DMS79 treated with DMSO at 0.1 percent for 48 hours (cell line): Measurements from ENCODE around the gene C8B.

Experiments used
- DNase-seq: peaks from one replicate; lab custom pipeline; 2025; lab: John Stamatoyannopoulos, UW

Gene C8B

GRCh38 chr1:56965916-56966697 lies at the start of gene C8B:
Gene C8B (minus strand): TSS chr1:56966015. CDS start chr1:56965948, 67 bp downstream.
- DNase-seq: no peak

- no peak for DNase-seq
Observed at GRCh38 chr1:57015071-57015470, 49.3 kb upstream of the C8B start.

GRCh38 chr1:57013522-57013921 lies 47.7 kb upstream of the C8B start:
- DNase-seq: no peak

- DNase-seq: no peak
Observed at GRCh38 chr1:57012315-57012714, 46.5 kb upstream of the C8B start.

- no peak for DNase-seq
Observed at GRCh38 chr1:57010511-57010910, 44.7 kb upstream of the C8B start.

- DNase-seq: no peak
Observed at GRCh38 chr1:57007948-57008347, 42.1 kb upstream of the C8B start.

- no peak for DNase-seq
Observed at GRCh38 chr1:57007472-57007871, 41.7 kb upstream of the C8B start.

GRCh38 chr1:57003398-57004139 lies 37.8 kb upstream of the C8B start:
- DNase-seq: no peak

- no peak for DNase-seq
Observed at GRCh38 chr1:56995414-56996100, 29.7 kb upstream of the C8B start.

GRCh38 chr1:56993475-56993874 lies 27.7 kb upstream of the C8B start:
- DNase-seq: no peak

- no peak for DNase-seq
Observed at GRCh38 chr1:56992318-56993125, 26.7 kb upstream of the C8B start.

- no peak for DNase-seq
Observed at GRCh38 chr1:56991576-56991975, 25.8 kb upstream of the C8B start.

- DNase-seq: no peak
Observed at GRCh38 chr1:56986397-56986796, 20.6 kb upstream of the C8B start.

- DNase-seq: no peak
Observed at GRCh38 chr1:56985857-56986256, 20.0 kb upstream of the C8B start.

GRCh38 chr1:56983484-56983883 lies 17.7 kb upstream of the C8B start:
- no peak for DNase-seq

GRCh38 chr1:56979986-56980755 lies 14.4 kb upstream of the C8B start:
- DNase-seq: no peak

GRCh38 chr1:56978819-56979218 lies 13.0 kb upstream of the C8B start:
- DNase-seq: no peak

- no peak for DNase-seq
Observed at GRCh38 chr1:56977910-56978309, 12.1 kb upstream of the C8B start.

- no peak for DNase-seq
Observed at GRCh38 chr1:56975446-56975845, 9.6 kb upstream of the C8B start.

- no peak for DNase-seq
Observed at GRCh38 chr1:56973923-56974742, 8.3 kb upstream of the C8B start.
